Fibroblast of the aortic adventitia (primary cell): ENCODE data around the gene RABGAP1L. TPM values are rescaled to one million over a fixed set of nuclear protein-coding genes. Genes with fewer than 3 reads are reported as not detected.
"Not testable (repeated sequence)": the region's sequence is repeated elsewhere in the genome, so short reads cannot be mapped to it uniquely, and the experiment has no call there.

Experiments
- DNase-seq: peaks from one replicate; pipeline ENCODE4 v3.0.0-alpha.2; 2010; ENCODE audit warnings: low read depth
- H3K4me3 ChIP-seq: 2 replicates; pipeline ENCODE4 v1.5.1; 2011; ENCODE audit warnings: low read depth, mild to moderate bottlenecking, control low read depth, low read length, moderate library complexity
- total RNA-seq: library from RNA; depleted of rRNA; stranded (reverse); fragments of >200 nt; gene quantifications from 2 replicates; pipeline ENCODE4 v1.2.3, GENCODE V29; 2012; ENCODE audit warnings: low replicate concordance
- TF ChIP-seq, protein P1 (sequence below): IDR thresholded peaks from 2 replicates; pipeline ENCODE4 v1.5.1; 2011; ENCODE audit warnings: mild to moderate bottlenecking, low read length, control low read depth, inconsistent platforms; ENCODE audit not compliant: insufficient read depth

RABGAP1L gene
- total RNA-seq, 1 donor, result 39.9 TPM

DNA sequence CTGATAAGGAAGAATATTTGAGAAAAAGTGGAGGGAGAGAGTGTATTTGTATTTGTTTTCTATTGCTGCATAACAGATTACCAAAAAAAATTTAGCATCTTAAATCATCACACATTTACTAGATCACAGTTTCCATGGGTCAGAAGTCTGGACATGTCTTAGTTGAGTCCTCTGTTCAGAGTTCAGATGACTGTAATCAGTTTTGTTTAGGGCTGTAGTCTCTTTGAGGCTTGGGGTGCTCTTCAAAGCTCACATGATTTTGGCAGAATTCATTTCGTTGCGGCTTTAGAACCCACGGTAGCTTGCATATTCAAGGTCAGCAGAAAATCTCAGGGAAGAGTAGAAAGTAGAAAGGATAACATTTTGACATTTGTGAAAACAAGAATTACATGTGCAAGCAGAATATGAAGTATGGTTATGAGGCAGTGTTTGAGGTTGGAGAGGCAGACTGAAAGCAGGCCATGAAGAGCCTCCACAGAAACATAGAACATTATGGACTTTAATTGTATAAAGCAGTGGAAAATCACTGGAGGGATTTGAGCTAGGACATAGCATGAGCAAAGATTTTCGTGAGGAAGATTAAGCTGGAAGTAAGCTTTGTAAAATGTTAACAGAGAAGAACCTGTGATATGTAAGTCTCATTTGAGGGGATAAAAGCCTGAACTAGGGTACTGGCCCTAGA is 177.8 kb downstream of the RABGAP1L start:
- TF ChIP-seq, protein P1, sequence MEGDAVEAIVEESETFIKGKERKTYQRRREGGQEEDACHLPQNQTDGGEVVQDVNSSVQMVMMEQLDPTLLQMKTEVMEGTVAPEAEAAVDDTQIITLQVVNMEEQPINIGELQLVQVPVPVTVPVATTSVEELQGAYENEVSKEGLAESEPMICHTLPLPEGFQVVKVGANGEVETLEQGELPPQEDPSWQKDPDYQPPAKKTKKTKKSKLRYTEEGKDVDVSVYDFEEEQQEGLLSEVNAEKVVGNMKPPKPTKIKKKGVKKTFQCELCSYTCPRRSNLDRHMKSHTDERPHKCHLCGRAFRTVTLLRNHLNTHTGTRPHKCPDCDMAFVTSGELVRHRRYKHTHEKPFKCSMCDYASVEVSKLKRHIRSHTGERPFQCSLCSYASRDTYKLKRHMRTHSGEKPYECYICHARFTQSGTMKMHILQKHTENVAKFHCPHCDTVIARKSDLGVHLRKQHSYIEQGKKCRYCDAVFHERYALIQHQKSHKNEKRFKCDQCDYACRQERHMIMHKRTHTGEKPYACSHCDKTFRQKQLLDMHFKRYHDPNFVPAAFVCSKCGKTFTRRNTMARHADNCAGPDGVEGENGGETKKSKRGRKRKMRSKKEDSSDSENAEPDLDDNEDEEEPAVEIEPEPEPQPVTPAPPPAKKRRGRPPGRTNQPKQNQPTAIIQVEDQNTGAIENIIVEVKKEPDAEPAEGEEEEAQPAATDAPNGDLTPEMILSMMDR, result no peak
- H3K4me3 ChIP-seq, result no peak overlapping the region
- DNase-seq, result no peak

DNA sequence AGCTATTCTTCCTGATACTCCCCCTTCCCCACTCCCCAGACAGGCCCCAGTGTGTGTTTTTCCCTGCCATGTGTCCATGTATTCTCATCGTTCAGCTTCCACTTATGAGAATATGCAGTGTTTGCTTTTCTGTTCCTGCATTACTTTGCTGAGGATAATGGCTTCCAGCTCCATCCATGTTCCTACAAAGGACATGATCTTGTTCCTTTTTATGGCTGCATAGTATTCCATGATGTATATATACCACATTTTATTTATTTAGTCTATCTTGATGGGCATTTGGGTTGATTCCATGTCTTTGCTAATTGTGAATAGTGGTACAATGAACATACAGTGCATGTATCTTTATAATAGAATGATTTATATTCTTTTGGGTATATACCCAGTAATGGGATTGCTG is 181.1 kb downstream of the RABGAP1L start:
- not testable (repeated sequence) for DNase-seq, H3K4me3 ChIP-seq

DNA sequence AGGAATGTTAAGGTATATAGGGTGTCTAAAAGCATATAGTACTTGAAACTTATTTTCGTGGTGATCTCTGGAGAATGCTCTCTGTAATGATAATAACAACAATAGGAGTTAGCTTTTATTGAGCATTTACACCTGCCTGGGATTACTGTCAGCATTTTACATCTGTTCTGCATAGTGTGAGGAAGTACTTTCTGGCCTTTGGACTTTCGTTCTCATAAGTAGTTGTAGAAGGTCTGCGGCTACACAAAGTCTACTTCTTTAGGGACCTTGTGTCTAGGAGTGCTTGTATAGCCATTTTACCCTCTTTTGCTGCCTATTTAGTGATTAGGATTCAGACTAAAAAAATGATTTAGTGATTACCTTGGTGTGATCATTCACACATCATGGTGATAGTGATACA is 184.8 kb downstream of the RABGAP1L start:
- DNase-seq, result no peak
- TF ChIP-seq, protein P1, result no peak
- H3K4me3 ChIP-seq, result no peak overlapping the region

DNA sequence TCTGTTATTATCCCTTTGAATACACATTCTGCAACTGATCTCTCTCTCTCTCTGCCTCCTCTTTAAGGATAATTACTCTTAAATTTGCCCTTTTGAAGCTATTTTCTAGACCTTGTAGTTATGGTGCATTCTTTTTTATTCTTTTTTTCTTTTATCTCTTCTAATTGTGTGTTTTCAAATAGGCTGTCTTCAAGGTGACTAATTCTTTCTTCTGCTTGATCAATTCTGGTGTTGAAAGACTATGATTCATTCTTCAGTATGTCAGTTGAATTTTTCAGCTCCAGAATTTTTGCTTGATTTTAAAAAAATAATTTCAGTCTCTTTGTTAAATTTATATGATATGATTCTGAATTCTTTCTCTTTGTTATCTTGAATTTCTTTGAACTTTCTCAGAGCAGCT is 192.8 kb downstream of the RABGAP1L start:
- H3K4me3 ChIP-seq, result no peak overlapping the region
- TF ChIP-seq, protein P1, result no peak
- no peak for DNase-seq

DNA sequence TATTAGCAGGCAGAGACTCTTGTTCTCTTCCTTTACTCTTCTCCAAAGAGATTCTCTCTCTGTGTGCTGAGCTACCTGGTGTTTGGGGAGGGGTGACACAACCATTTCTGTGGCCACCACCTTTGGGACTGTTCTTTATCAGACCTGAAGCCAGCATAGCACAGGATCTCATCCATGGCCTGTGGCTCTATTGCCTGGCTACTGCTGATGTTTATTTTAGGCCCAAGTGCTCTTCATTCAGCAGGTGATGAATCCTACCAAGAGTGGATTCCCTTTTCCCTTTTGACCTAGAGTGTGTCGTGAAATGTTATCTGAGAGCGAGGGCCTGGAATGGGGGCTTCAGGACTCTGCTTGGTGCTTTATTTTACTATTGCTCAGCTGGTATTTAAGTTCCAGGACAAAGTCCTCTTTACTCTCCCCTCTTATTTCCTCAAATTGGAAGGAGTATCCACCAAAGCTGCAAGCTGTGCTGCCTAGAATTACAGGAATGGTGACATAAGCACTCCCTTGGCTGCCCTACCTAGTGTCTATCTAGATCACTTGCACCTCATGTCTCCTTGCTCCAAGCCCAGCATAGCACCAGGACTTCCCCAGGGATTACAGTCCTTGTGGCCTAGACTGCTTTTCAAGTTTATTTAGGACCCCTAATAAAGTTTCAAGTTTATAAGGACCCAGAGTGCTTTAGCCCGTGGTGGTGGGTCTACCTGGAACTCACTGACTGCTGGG is 193.7 kb downstream of the RABGAP1L start:
- no peak overlapping the region for H3K4me3 ChIP-seq
- no peak for DNase-seq
- TF ChIP-seq, protein P1, result no peak

DNA sequence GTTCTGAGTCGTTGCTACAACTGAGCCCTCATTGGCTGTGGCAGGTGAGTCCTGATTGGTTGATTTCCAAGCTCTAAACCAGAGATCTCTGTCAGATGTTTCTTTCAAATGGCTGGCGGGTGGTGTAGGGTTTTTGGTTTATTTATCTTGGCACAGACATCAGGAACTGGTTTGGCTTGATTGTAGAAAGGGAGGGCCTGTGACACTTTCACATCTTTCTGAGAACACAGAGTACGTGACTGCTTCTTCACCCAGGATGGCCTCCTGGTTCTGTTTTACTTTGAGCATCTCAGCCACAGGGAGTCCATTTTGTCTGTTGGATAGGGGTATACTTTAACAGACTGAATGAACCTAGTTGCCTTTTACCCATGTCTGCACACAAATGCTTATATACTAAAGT is 199.0 kb downstream of the RABGAP1L start:
- TF ChIP-seq, protein P1, result no peak
- no peak overlapping the region for H3K4me3 ChIP-seq
- DNase-seq, result no peak

DNA sequence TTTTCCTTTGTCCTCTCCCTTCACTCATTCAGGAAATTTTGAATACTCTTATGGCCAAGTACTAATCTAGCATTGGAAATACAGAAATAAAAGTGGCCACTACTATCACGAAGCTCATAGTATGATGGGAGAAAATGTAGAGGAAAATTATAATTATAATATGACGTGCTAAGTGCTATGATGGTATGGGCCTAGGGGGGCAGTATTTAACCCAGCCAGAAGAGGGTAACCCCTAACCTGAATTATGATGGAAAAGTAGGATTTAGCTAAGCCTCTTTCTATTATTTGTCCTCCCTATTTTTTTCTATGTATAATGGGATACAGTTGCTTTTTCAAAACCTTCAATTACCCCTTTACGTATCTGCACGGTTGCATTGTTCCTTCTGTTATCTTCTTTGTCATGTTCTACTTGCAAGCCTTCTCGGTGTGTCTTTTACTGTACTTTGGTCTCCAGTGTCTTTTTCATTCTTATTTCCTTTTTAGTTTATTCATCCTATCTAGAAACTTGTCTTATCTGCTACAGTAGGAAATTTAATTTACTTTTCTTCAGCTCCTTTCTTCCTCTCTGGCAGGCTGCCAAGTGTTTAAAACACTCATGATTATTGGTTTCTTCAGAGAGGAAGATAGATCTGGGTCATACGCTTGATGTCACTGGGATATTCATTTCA is 199.6 kb downstream of the RABGAP1L start:
- TF ChIP-seq, protein P1, result no peak
- no peak overlapping the region for H3K4me3 ChIP-seq
- no peak for DNase-seq
